IPS DF 4.7 (cell line): ENCODE results near the gene PPP1R26.
"Not testable (repeated sequence)": the region's sequence is repeated elsewhere in the genome, so short reads cannot be mapped to it uniquely, and the experiment has no call there.

ENCODE experiments used
- DNase-seq: peaks from one replicate; pipeline ENCODE4 v3.0.0-alpha.2; 2013; ENCODE audit warnings: low spot score; ENCODE audit errors: extremely low read depth

Gene PPP1R26

DNA sequence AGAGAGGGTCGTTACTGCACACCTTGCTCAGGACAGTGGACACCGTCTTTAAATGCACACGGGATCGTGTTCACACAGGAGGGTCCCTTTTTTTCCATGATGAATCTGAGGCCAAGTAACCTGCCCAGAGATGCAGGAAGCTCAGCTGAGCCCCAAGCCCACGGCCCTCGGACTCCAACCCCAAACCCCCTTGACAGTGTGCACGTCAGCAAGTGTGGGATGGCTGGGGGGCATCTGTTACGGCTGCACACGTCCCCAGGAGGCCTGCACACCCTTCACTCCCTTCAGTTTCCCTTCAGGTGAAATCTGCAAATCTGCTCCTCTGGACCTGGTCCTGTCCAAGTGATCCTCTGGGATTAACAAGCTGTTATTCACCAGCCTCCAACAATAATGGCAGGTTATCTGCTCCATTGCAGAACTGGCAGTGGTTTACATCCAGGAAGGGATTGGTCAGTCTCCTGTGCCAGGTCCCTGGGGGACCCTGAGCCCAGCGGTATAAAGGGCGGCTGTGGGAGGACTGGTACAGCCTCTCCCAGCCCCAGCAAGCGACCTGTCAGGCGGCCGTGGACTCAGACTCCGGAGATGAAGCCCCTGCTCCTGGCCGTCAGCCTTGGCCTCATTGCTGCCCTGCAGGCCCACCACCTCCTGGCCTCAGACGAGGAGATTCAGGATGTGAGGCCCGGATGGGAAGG is 41.5 kb downstream of the PPP1R26 start, which contains the start of gene LCN1:
Gene LCN1, plus strand, starts transcription at position 525 of the 692 bp plus-strand sequence. Its CDS starts 58 bp downstream, at position 583.
- no peak for DNase-seq

DNA sequence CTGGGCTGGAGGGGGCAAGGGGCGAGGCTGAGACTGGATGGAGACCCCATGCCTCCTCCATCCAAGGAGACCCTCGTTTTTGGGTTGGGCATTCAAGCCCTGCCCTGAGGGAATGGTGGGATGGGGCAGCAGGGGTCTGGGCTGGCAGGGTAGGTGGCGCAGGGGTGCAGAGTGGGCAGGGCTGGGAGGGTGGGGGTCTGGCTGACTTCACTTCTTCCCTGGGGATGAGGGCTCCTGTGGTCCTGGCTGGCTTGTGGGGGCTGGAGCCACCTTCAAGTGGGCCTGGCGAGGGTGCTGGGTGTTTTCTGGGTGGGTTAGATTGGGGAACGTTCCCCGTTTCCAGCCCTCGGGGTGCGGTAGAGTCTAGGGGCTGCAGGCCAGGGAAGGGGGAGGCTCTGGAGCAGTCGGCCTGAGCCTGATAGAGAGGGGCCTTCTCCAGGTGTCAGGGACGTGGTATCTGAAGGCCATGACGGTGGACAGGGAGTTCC is 42.1 kb downstream of the PPP1R26 start:
- no peak for DNase-seq

DNA sequence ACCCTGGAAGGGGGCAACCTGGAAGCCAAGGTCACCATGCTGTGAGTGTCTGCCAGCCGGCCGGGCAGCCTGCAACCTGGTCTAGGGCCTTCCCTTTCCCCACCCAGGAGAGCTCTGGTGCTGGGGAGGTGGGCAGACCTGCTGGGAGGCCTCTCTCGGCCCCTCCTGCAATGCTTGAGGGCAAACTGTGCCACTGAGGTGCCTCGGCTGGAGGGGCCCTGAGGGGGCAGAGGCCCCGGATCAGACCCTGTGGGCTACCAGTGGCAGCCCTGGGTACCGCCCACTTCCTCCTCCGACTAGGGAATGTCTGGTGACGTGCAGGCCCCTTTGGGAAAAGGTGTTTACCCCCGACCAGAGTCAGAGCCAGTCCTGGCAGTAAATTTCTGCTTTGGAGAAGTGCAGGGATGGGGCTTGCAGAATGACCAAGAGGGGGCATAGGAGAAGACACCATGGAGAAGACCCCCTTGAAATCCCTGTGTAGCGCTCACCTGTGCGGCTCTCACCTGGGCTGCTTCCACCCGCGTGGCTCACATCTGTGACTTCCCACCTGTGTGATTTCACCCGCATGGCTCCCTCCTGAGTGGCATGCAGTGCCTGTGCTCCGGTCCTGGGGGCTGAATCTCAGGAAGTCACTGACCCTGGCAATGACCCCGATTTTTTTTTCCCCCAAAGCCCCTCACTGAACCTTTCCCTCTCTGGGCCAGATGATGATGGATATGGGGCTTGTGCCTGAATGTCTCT is 42.7 kb downstream of the PPP1R26 start:
- DNase-seq, result no peak

DNA sequence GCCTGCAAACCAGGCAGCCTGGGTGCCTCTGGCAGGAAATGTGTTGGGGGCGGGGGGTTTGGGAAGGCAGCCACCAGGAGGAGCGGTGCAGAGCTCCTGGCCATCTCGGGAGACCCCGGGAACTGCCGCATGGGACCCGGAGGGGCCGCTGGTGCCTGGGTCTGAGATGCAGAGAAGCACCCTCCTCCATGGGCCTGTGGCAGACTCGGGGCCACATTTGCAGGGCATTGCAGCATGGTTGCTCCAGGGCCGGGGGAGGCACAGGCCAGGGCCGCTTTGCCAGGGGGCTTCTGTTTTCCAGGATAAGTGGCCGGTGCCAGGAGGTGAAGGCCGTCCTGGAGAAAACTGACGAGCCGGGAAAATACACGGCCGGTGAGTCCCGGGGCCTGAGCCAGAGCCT is 43.3 kb downstream of the PPP1R26 start:
- DNase-seq, result no peak

DNA sequence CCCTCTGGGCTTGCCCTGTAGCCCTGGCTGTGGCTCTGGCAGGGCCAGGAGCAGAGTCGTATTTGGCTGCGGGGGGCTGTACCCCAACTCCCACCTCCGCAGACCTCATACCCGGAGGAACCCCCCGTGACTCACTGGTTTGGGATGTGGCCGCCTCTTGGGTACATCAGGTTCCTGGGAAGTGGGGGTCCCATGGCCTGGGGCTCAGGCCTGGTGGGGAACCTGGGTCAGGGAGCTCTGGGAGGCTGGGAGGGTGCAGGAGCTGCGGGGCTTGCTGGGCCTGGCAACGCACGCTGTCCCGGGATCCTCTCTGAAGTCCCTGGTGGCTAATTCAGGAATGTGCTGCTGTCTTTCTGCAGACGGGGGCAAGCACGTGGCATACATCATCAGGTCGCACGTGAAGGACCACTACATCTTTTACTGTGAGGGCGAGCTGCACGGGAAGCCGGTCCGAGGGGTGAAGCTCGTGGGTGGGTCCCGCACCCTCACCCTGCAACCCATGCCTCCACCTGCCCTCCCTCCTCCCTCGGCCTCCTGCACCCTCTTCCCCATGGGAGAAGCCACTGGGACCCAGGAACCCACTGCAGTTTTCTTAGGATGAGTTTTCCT is 44.0 kb downstream of the PPP1R26 start:
- no peak for DNase-seq

DNA sequence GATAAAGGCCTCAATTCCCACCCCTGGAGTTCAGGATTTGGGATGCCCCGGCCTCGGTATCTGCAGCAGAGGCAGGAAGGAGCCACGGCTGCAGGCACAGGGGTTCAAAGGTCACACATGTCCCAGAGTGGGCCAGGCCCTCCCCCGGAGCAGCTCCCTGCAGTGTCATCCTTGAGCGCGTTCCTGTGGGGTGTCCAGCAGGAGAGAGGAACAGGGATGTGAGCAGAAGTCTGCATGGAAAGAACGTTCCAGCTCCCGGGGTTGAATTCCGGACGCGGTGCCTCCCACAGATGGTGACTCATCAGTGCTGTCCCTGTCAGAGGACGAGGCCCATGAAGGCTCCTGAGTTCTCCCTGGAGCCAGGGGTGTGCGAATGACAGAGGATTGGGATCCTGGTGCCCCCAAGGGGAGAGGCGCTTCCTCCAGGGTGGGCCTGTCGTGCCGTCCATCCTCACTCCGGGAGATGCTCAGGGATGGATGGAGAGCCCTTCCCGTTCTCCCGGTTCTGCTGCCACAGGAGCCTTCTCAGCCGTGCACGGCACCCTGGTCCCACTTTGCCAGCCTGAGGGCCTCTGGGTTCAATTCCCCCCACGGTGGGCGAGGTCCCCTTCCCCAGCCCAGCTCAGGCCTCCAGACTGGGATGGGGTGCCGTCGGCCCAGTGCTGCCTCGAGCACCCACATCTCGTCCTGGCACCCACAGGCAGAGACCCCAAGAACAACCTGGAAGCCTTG is 44.7 kb downstream of the PPP1R26 start:
- DNase-seq, result no peak

DNA sequence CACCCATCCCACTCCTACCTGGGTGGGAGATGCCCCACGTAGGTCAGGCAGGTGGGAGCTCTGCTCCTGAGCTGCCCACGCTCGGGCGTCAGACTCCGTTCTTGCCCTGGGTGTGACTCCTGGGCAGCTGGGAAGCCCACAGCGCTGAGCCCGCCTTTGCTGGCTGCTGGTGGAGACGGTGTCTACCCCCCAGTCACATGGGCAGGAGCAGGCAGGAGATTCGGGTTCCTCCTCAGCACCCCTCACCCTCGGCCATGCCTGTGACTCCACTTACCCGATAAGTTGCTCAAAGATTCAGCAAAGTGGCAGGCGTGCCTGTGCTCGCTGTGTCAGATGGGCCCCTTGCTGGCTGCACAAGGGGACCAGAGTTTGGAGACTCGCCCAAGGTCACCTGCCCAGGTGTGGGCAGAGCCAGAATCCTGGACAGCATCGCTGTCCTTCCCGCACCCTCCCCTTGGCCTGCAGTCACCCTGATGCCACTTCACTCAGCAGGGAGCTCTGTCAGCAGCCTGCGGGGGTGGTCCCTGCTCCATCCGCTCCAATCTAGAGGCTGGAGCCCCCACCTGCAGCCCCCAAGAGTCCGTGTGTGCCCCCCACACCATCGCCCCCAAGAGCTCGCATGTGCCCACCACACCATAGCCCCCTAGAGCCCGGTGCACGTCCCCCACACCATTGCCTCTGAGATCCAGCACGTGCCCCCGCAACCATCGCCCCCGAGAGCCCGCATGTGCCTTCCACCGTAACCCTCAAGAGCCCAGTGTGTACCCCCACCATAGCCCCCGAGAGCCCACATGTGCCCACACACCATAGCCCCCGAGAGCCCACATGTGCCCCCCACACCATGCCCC is 45.9 kb downstream of the PPP1R26 start:
- no peak for DNase-seq

DNA sequence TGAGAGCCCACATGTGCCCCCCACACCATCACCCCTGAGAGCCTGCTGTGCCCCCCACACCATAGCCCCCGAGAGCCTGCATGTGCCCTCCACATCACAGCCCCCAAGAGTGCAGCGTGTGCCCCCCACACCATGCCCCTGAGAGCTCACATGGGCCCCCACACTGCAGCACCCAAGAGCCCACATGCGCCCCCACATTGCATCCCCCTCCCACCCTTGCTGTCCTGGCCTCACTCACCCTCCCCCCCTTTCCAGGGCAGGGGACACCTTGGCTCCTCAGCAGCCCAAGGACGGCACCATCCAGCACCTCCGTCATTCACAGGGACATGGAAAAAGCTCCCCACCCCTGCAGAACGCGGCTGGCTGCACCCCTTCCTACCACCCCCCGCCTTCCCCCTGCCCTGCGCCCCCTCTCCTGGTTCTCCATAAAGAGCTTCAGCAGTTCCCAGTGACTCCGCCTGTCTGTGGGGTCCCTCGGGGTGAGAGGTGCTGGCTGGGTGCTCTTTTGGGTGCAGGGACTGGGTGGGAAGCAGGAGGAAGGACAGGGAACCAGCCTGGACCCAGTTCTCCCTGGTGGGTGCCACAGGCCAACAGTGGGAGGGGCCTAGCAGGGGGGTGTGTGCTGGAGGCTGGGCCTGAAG is 46.6 kb downstream of the PPP1R26 start:
- no peak for DNase-seq

DNA sequence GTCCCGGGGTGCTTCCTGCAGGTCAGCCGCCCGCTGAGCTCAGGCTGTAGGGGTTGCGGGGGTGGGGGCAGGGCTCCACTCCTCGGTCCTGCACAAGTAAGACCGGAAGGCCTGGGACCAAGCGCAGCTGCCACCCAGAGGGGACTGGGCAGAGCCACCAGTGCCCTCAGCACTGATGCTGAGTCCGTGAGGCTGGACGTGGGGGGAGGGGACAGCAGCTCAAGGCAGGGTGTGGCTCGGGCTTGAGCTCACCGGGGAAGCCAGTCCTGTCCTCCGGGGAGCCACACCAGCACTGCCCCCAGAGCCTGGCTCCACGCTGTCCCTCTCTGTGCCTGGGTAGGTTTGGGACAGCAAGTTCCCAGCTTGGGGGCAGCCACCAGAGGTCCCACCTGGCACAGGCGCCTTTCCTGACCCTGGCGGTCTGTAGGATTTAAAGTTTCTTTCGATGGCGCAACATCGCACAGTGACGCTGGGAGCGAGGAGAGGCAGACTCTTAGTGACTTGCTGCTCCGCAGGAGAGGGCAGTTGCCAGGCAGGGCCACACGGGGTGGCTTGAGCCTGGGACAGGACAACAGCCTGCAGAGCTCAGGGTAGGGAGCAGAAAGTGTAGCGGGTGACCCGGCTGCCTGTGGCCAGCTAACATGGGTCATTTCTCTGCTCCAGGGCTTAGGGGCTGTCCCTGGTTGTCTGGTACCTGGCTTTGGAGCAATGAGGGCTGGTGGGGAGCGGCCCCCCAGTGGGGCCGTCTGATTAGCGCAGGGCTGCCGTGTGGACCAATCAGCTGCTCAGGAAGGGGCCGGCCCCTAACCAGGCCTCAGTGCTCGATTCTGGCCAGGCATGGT is 47.4 kb downstream of the PPP1R26 start:
- no peak for DNase-seq

DNA sequence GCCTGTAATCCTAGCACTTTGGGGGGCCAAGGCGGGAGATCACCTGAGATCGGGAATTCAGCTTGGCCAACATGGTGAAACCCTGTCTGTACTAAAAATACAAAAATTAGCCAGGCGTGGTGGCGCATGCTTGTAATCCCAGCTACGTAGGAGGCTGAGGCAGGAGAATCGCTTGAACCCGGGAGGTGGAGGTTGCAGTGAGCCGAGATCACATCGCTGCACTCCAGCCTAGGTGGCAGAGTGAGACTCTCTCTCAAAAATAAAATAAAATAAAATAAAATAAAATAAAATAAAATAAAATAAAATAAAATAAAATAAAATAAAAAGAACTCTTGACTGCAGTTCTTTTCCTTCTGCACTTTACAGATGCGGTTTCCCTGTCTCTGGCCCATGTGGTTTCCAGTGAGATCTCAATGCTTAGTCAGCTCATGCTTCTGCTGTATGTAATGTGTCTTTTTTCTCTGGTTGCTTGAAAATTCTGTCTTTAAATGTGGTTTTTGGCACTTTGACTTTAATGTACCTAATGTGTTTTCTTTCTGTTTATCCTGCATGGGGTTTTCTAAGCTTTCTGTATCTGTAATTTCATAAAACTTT is 49.4 kb downstream of the PPP1R26 start:
- DNase-seq, result not testable (repeated sequence)

DNA sequence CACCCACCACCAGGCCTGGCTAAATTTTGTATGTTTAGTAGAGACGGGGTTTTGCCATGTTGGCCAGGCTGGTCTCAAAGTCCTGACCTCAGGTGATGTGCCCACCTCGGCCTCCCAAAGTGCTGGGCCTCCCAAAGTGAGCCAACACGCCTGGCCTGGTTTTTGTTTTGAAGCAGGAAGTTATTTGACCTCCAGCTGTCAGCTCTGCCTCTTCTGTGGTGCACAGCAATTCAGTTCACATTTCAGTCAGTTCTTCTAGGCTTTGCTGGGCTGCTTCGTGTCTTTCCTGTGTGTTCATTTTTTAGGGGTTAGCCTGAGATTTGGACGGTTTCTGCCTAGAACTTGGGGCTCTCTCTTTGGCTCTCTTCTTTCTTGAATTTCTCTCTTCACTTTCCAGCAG is 50.6 kb downstream of the PPP1R26 start:
- DNase-seq, result no peak

DNA sequence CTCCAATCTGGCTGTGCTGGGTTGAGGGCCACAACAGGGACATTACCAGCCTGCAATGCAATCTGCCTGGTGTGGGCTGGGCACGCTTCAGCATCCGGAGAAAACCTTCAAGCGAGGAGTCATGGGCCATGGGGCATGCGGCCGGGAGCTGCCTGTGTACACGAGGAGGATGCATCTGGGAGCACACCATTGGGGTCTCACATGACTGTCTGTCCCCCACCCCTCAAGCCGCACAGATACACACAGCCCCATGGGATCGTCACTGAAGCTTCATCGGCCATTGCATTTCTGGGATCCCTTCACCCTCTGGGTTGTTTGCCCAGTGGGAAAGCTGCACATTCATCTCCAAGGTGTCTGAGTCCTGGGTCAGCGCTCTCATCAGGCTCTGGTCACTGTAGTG is 51.5 kb downstream of the PPP1R26 start:
- DNase-seq, result no peak

DNA sequence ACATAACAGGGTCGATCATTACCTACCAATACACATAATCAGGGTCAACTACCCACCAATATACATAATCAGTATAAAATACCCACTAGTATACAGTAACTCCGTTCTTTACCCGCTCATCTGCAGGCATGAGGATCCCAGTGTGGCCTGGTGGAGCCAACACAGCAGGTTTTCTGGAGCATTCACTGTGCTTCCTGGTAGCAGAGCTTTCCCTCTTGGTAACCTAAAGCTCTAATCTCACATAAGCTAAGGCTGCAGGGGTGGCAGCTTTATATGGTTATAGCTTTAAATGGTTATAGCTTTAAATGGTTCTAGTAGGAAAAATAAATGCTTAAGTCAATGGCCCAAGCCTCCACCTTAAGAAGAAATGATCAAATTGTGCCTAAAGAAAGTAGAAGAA is 53.5 kb downstream of the PPP1R26 start:
- DNase-seq, result no peak

DNA sequence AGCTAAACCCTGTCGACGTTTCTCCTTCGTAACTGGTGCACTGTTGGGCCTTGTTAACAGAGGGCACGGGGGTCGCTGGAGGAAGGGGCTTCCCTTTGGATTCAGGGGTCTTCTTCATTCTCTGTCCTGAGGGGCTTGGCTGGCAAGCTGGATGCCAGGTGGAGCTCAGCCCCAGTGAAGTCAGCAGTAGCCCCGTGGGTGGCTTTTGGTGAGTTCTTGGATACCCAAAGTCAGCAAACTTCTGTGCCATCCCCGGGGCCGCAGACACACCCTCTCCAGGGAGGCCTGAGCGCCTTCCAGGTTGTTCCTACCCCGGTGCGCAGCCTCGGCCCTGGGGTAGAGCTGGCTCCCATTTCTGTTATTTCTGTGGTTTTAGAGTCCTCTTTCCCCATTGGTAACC is 54.1 kb downstream of the PPP1R26 start:
- no peak for DNase-seq

DNA sequence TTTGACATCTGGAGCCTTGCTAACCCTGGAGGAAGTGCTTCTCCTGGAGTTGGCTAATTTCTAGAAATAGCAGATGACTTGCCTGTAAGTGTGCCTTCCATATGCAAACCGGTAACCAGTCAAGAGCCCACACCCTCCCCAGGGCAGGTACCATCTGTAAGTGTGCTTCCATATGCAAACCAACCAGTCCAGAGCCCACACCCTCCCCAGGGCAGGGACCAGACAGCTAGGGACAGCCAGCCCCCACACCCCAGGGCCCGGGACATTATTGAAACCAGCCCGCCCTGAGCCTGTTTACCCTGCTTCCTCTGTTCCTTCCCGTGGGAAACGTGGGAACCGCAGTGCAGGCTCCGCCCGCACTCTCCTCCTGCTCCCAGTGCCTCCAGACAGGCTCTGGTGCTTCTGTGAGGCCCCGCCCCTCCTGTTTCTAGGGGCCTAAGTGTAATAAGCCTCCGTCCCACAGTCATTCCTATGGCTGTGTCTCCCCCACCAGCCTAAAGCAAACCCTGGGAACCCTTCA is 54.7 kb downstream of the PPP1R26 start:
- not testable (repeated sequence) for DNase-seq

DNA sequence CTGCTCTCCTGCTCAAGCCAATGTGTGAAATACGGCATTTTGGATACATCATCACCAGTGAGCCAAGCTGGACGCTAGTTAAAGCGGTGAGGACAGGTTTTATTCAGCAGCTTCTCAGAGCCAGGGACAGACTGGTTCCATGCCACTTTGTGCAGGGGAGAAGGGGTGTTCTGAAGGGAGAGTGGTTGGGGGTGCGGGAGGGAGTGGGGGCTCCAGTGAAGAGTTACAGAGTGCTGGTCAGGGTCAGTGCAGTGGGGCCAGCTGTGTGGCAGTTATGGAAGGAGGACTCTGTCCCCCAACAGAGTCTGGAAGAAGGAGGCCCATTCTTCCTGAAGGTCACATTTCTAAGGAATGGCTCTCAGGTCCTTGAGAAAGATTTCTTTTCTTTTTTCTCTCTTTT is 55.2 kb downstream of the PPP1R26 start:
- DNase-seq, result not testable (repeated sequence)

DNA sequence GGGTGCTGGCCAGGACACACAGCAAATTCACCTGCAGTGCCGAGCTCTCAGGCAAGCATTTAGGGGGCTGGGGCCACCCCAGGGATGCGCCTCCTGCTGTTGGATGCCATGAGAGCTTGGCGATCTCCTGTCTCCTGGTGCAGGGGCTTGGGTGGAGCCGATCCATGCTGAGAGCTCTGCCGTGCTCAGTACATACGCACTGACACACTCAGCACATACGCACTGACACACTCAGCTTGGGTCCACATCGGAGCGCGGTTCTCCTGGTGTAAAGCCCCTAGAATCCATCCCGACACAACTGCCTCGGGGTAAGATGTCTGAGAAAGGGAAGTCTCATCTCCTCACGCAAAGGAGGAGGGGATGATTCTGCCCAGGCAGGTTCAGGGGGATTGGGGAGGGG is 56.0 kb downstream of the PPP1R26 start:
- not testable (repeated sequence) for DNase-seq

DNA sequence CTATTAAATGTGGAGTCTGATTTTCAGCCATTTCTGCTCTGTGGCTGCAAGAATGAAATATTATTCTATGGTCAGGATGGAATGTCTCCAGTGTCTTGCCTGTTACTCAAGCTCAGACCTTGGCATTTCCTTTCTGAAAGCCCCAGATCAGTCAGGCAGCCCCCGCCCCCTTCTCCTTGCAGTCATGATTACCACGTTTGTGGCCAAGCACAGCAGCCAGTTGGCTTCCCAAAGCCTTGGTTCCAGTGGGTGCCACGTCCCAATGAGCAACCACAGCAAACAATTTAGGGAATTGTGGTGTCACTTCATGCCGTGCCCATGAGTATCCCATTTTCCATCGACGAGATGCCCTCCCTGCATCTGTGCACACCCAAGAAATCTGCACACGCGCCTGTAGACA is 56.6 kb downstream of the PPP1R26 start:
- DNase-seq, result no peak
